AG09319 (cell line): ENCODE measurements around the gene SP2.

Source experiments
- DNase-seq: peaks from one replicate; pipeline ENCODE4 v3.0.0-alpha.2; 2010; ENCODE audit warnings: low read depth; ENCODE audit errors: extremely low read depth
- TF ChIP-seq, protein P1 (sequence below): IDR thresholded peaks from 2 replicates; pipeline ENCODE4 v1.5.1; 2011; ENCODE audit warnings: low read depth, mild to moderate bottlenecking, inconsistent platforms, low read length, moderate library complexity

The SP2 gene

DNA sequence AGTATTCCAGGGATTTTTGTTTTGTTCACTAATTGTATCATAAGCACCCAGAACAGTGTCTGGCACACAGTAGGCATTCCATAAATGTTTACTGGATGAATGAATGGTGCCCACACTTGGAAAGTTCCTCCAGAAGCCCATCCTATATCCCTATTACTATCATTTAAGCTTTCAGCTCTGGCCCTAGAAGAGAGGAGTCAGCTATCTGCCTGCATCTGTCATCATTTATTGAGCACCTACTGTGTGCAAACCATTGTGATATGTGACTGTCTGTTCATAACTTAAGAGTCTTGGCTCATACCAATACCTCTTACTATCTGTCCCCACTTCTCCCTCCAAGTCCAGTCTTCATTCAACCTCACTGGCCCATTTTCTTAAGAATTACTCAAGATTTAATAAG is 25.0 kb upstream of the SP2 start:
- DNase-seq: no peak
- TF ChIP-seq, protein P1, sequence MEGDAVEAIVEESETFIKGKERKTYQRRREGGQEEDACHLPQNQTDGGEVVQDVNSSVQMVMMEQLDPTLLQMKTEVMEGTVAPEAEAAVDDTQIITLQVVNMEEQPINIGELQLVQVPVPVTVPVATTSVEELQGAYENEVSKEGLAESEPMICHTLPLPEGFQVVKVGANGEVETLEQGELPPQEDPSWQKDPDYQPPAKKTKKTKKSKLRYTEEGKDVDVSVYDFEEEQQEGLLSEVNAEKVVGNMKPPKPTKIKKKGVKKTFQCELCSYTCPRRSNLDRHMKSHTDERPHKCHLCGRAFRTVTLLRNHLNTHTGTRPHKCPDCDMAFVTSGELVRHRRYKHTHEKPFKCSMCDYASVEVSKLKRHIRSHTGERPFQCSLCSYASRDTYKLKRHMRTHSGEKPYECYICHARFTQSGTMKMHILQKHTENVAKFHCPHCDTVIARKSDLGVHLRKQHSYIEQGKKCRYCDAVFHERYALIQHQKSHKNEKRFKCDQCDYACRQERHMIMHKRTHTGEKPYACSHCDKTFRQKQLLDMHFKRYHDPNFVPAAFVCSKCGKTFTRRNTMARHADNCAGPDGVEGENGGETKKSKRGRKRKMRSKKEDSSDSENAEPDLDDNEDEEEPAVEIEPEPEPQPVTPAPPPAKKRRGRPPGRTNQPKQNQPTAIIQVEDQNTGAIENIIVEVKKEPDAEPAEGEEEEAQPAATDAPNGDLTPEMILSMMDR: no peak

DNA sequence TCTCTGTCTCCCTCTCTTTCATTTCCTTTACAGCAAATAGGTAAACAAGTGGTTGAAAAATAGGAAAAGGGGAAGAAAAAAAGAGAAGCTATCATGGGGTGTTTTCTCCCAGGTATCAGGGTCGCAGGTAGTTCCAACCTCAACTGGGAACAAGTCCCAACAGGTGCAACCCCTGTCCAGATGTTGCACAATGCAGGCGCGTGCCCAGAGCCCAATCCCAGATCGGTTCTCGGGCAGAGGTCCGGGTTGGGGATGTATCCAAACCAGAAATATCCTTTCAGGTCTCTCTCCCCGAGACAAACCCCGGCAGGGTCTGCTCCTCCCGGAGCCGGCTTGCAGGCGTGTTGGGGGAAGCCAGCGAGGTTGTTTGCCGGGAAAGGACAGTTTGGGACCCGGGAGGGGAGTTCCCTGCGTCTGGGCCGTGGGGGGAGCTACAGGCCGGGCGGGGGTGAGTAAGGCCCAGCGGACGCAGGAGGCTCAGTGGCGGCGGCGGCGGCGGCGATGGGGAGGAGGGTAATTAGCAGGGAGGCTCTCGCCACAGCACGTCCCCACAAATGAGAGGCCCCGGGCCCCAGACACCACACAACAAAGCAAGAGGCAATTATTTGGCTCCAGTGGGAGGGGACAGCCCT is 23.9 kb upstream of the SP2 start:
- no peak for DNase-seq
- TF ChIP-seq, protein P1: no peak

DNA sequence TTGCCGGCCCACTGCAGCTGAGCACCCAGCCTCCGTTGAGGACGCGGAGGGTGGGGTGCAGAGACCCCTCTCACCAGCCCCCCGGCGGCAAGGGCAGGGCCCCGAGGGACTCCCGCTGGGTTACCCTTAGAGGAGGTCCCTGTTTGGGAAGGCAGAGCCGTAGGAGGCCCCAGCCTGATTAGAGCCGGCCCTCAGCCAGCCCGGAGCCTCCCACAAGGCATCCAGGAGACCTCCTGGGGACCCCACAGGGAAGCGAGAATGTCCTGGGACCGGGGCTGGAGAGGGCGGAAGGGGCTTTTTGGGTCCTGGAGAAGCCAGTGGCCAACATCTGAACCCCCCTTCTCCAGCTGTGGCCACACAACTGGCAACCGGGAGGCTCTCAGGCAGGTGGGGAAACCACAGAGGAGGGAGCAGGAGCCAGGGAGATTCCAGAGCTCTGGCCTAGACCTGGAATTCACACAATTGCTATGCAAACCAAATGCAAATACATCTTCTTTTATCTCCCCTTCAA is 23.3 kb upstream of the SP2 start:
- no peak for DNase-seq
- TF ChIP-seq, protein P1: no peak

DNA sequence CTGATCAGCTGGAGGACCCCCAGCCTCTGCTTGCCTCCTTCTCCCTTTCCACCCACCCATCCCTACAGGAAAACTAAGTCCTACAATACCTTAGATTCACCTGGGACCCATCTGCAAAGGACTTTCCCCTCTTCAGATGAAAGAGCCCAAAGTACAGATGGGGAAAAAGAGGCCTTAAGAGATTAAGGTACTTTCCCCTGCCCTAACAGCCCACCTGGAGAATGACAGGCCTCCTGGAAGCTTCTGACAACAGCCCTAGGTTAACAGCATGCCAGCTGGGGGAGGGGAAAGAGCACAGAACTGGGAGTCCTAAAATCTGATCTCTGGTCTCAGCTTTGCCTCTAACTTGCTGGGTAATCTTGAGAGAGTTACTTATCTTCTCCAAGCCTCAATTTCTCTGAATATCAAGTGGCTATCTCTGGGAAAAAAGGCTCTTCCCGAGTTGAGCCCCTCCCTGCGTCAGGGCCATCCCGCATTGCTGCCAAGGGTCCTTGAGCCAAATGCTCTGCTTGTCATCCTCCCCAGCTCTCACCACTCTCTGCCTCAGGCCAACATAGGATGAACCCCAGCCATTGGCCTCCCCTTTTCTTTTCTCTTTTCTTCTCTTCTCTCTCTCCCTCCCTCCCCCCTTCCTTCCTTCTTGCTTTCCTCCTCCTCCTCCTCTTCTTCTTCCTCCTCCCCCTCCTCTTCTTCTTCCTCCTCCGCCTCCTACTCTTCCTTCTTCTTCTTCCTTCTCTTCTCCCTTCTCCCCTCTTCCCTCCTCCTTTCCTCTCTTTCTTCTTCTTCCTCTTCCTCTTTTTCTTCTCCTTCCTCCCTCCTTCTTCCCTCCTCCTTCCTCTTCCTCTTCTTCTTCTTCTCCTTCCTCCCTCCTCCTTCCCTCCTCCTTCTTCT is 22.6 kb upstream of the SP2 start:
- no peak for DNase-seq
- TF ChIP-seq, protein P1: no peak

DNA sequence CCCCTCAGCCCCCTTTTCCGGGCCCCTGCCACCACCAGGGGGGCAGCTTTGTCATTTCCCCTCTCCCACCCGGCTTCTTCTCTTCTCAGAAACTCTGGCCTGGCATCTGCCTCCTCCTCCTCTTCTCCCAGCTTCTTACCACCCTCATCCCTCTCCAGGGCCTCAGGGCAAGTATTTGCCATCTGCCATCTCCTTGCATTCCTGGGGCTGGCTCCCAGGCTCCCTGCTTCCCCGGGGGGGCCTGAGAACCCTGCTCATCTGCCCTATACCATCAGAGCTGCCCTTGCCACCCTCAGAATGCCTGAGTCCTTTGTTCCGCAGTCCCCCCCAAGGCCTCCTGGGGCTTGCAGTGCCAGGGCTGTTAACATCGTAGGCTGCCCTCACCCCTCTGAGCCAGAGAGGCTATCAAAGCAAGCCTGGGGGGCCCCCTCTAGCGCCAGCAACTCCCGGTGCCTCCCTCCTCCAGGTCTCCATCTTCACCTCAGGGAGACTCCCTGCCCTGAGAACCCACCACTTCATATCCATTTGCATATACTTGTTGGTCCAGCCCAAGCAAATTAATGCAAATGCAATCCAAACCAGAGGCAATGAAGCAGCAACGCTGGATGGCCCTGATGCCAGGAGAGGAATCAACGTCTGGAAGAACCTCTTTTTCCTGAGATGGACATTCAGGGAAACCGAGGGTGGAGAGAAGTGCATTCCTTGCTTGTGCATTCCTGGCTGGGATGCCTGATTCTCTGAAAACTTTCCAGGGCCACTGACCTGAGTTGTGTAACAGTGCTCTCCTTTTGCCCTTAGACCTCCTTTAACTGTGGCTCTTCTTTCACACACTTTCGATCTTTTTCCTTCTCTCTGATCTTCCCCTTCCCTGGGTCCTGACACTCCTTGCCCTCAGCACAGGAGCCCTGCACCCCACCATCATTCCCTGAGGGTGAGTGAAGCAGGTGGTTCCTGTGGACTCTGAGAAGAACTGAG is 20.7 kb upstream of the SP2 start:
- TF ChIP-seq, protein P1: no peak
- no peak for DNase-seq

DNA sequence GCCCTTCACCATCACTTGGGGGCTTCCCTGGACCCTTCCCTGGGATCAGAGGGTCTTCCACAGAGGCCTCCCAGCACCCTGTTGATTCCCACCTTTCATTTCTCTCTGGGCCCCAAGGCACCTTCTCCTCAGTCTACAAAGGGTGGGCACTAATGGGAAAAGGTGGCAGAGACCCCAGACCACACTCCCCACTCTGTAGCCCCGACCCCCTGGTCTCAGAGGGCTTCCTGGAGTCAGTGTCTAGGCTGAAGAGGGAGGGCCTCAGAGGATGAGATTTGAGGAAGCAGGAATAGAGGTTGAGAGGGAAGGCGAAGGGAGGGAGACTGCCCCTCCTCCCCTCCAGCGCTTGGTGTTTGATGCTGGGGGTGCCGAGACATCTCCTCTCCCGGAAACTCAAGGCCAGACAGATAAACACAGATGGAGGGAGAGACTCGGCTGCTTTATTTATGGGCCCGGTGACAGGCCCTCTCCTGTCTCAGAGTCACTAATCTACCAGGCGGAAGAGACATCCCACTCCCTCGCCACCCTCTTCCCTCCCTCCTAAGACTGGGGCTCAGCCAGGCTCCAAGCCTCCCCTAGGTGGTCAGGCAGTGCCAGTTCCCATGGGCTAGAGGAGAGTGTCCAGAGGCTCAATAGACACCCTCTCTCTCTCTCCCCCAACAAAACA is 18.5 kb upstream of the SP2 start:
- no peak for DNase-seq
- TF ChIP-seq, protein P1: no peak
